Middle frontal gyrus (tissue), 1 donor: ENCODE results near the gene CASK.

ENCODE experiments used
- DNase-seq: peaks from one replicate; pipeline ENCODE4 v3.0.0-alpha.2; 2015; ENCODE audit warnings: low spot score; ENCODE audit errors: extremely low spot score

Gene CASK

DNA sequence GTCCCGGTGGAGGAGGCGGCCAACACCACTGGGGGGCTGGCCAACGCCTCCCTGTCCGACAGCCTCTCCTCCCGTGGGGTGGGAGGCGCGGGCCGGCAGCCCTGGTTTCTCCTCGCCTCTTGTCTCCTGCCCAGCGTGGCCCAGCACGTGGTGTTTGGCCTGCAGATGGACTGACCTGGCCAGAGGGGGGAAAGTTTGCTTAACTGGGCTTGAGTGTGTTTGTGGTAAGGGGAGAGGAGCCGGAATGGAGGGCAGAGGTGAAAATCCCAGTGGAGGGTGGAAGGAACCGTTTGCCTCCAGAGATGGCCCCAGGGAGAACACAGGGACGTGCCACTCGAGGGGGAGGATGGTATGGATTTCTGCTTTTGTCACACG lies 448.6 kb downstream of the CASK start:
- no peak for DNase-seq

DNA sequence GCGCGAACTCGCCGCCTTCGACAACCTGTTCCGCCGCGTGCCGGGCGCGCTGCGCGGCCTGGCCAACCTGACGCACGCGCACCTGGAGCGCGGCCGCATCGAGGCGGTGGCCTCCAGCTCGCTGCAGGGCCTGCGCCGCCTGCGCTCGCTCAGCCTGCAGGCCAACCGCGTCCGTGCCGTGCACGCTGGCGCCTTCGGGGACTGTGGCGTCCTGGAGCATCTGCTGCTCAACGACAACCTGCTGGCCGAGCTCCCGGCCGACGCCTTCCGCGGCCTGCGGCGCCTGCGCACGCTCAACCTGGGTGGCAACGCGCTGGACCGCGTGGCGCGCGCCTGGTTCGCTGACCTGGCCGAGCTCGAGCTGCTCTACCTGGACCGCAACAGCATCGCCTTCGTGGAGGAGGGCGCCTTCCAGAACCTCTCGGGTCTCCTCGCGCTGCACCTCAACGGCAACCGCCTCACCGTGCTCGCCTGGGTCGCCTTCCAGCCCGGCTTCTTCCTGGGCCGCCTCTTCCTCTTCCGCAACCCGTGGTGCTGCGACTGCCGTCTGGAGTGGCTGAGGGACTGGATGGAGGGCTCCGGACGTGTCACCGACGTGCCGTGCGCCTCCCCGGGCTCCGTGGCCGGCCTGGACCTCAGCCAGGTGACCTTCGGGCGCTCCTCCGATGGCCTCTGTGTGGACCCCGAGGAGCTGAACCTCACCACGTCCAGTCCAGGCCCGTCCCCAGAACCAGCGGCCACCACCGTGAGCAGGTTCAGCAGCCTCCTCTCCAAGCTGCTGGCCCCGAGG lies 449.2 kb downstream of the CASK start:
- no peak for DNase-seq

- no peak for DNase-seq
These were observed 451.0 kb downstream of the CASK start for GRCh38 chrX:41472231-41472815.

GRCh38 chrX:41471786-41472185 lies 451.6 kb downstream of the CASK start:
- no peak for DNase-seq

GRCh38 chrX:41470706-41471105 lies 452.6 kb downstream of the CASK start:
- DNase-seq: no peak

DNA sequence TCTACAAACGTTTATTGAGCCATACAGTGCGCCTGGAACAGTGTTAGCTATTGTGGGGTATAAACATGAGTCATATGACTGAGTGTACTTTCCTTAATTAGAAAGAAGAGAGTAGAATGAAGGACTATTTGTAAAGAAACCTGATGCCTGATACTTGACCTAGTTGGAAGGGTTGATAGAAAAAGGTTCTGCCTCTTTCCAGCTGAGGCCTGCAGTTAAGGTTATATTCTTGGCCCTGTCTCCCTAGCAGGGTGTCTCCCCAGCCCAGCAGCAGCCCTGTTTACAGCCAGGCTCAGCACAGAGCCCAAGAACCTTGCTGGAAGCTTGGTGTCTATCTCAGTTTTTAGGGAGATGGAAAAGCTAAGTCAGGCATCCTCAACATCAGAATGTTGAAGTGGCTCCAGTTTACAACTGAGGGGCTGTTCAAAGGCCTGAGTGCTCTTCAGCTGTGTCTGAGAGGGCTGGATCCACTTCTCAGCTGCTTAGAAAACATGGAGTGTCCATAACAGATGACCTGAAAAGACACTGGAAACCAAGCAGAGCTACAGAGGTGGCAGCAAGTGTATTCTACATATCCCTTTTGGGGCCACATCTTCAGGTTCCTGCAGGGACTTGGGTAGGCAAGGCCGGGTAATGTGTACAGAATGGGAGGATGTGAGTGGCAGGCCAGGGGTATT lies 454.6 kb downstream of the CASK start:
- no peak for DNase-seq
